SU-DHL-6 (cell line): ENCODE data around the gene ROR1.

Source experiments
- EZH2phosphoT487 ChIP-seq: fragments of 200-600 bp; sonication (generic), shearing (Covaris generic); conservative IDR thresholded peaks from 2 replicates; pipeline ENCODE4 v1.6.1; 2018; ENCODE audit warnings: mild to moderate bottlenecking, antibody characterized with exemption, low read length, moderate library complexity, mixed read lengths
- TF ChIP-seq, protein P1 (sequence below): fragments of 200-600 bp; sonication (generic); IDR thresholded peaks from one replicate; pipeline ENCODE4 v1.5.1; 2017; ENCODE audit warnings: antibody characterized with exemption, mild to moderate bottlenecking, low read length, moderate library complexity; ENCODE audit not compliant: insufficient read depth, poor library complexity, severe bottlenecking

DNA sequence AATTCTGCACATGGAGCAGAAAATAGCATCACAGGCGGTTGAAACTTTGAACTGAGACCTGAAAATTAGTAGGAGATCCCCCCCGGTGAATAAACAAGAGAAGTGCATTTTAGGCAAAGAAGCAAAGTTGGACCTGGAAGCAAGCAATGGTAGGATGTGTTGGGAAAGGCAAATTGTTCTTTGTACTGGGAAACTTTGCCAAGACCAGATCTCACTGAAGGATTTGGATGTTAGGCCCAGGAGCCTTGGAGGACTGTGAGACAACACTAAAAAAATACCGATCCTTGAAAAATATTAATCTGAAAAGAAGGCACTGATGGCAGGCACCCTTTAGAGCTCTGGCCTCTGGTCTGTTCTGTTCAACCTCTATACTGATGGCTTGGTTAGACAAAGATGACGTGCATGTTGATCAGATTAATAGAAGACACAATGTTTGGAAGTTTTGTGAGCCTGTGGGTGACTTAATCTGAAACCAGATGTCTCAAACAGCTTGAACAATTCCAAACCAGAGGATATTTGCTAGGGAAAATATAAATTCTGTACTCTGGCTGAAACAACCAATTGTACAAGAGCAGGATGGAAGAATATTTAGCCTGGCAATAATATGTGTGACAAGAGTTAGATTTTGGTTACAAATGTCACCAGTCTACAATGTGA is 108.4 kb downstream of the ROR1 start:
- TF ChIP-seq, protein P1, sequence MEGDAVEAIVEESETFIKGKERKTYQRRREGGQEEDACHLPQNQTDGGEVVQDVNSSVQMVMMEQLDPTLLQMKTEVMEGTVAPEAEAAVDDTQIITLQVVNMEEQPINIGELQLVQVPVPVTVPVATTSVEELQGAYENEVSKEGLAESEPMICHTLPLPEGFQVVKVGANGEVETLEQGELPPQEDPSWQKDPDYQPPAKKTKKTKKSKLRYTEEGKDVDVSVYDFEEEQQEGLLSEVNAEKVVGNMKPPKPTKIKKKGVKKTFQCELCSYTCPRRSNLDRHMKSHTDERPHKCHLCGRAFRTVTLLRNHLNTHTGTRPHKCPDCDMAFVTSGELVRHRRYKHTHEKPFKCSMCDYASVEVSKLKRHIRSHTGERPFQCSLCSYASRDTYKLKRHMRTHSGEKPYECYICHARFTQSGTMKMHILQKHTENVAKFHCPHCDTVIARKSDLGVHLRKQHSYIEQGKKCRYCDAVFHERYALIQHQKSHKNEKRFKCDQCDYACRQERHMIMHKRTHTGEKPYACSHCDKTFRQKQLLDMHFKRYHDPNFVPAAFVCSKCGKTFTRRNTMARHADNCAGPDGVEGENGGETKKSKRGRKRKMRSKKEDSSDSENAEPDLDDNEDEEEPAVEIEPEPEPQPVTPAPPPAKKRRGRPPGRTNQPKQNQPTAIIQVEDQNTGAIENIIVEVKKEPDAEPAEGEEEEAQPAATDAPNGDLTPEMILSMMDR: no peak
- no peak for TF ChIP-seq EZH2phosphoT487
